HepG2 (cell line): ENCODE results near the gene OR1F1. TPM values are rescaled to one million over a fixed set of nuclear protein-coding genes. Genes with fewer than 3 reads are reported as not detected.
A peak's percentile ranks its signal among the peaks of the same experiment; 100 is the strongest.

ENCODE experiments used
- ATAC-seq: fragments of 200-7000 bp; cut with Tn5 transposase; 3 replicates; pipeline ENCODE4 v1.9.1; 2020; ENCODE audit warnings: mild to moderate bottlenecking, moderate library complexity
- BruUV-seq: library from RNA; stranded (reverse); fragments of 400-500 nt; replicated peaks from 2 replicates; lab custom pipeline; 2021; lab: Mats Ljungman, UMichigan
- CTCF ChIA-PET: fragments of 300-600 bp; formaldehyde crosslinking; extraction: SDS; loops from one replicate; lab custom pipeline; 2021; ENCODE audit warnings: low total read pairs, inconsistent platforms, low intra/inter-chr PET ratio; lab: Yijun Ruan, JAX
- POLR2A ChIA-PET: fragments of 350-600 bp; sonication (Branson Sonifier 250); formaldehyde crosslinking; loops from one replicate; lab custom pipeline; 2020; ENCODE audit warnings: antibody characterized with exemption, inconsistent platforms; lab: Yijun Ruan, JAX
- DNase-seq: peaks from one replicate; pipeline ENCODE4 v3.0.0-alpha.2; 2015; ENCODE audit warnings: low spot score
- FAIRE-seq: peaks from 3 replicates; lab custom pipeline; 2011; peaks lifted over from hg19 to GRCh38; lab: Jason Lieb, UNC
- H2AFZ ChIP-seq: one replicate; pipeline ENCODE4 v1.6.1; 2011; ENCODE audit warnings: low read length, inconsistent platforms
- H3K27ac ChIP-seq: fragments of 300-600 bp; 3 replicates; pipeline ENCODE4 v1.8.0; 2011; ENCODE audit warnings: mixed run types, mild to moderate bottlenecking, mixed read lengths, low read length, inconsistent platforms; ENCODE audit not compliant: insufficient read depth; ENCODE audit errors: extremely low read length
- H3K27me3 ChIP-seq, 2 experiments: fragments of 200-600 bp in 1 of 2; 2 replicates in 1 of 2; 3 replicates in 1 of 2; pipeline versions ENCODE4 v1.6.0 to v1.8.0; 2011; ENCODE audit warnings: low read length in 2 of 2, mild to moderate bottlenecking in 2 of 2, moderate library complexity in 2 of 2, inconsistent platforms in 1 of 2; ENCODE audit not compliant: insufficient read depth in 2 of 2, control insufficient read depth in 1 of 2
- H3K36me3 ChIP-seq, 2 experiments: fragments of 200-600 bp in 1 of 2; replicated peaks in 1 of 2; 2 replicates in 1 of 2; 3 replicates in 1 of 2; pipeline versions ENCODE4 v1.5.1 to v1.8.0; 2011; ENCODE audit warnings: low read length in 2 of 2, inconsistent platforms in 1 of 2; ENCODE audit not compliant: insufficient read depth in 2 of 2, control insufficient read depth in 1 of 2
- H3K4me1 ChIP-seq: 2 replicates; pipeline ENCODE4 v1.5.1; 2012; ENCODE audit warnings: low read length, inconsistent platforms; ENCODE audit not compliant: insufficient read depth
- H3K4me2 ChIP-seq: 2 replicates; pipeline ENCODE4 v1.6.0; 2011; ENCODE audit warnings: low read depth, low read length, inconsistent platforms
- H3K4me3 ChIP-seq, 3 experiments: fragments of 200-600 bp in 1 of 3; sonication (generic), shearing (Covaris generic) in 1 of 3; replicated peaks in 1 of 3; 2 replicates each; pipeline ENCODE4 v1.5.1; 2011 to 2016; ENCODE audit warnings: low read length in 3 of 3, inconsistent platforms in 2 of 3, low read depth in 2 of 3, mild to moderate bottlenecking in 2 of 3, control low read depth in 1 of 3, mixed read lengths in 1 of 3; ENCODE audit not compliant: insufficient read depth in 1 of 3
- H3K79me2 ChIP-seq: one replicate; pipeline ENCODE4 v1.6.1; 2011; ENCODE audit warnings: low read length, inconsistent platforms; ENCODE audit not compliant: insufficient read depth
- H3K9ac ChIP-seq: 2 replicates; pipeline ENCODE4 v1.6.0; 2011; ENCODE audit warnings: mild to moderate bottlenecking, low read depth, low read length, inconsistent platforms; ENCODE audit not compliant: insufficient read depth
- H3K9me3 ChIP-seq: 2 replicates; pipeline ENCODE4 v1.5.1; 2012; ENCODE audit warnings: mild to moderate bottlenecking, low read length
- H4K20me1 ChIP-seq: 2 replicates; pipeline ENCODE4 v1.6.0; 2011; ENCODE audit warnings: inconsistent platforms, mild to moderate bottlenecking, low read length, moderate library complexity; ENCODE audit not compliant: insufficient read depth
- ARNTL ChIP-seq: sonication (generic); formaldehyde crosslinking; IDR thresholded peaks from 2 replicates; pipeline ENCODE4 v1.4.0; 2020; ENCODE audit warnings: mild to moderate bottlenecking, missing genetic modification reagents
- BRD4 ChIP-seq: sonication (generic); formaldehyde crosslinking; IDR thresholded peaks from 2 replicates; pipeline ENCODE4 v1.4.0; 2020; ENCODE audit warnings: missing genetic modification reagents
- CAMTA2 ChIP-seq: sonication (generic); formaldehyde crosslinking; IDR thresholded peaks from 2 replicates; pipeline ENCODE4 v1.4.0; 2020; ENCODE audit warnings: mild to moderate bottlenecking, missing genetic modification reagents, borderline replicate concordance
- FOXJ3 ChIP-seq: sonication (generic); formaldehyde crosslinking; IDR thresholded peaks from 2 replicates; pipeline ENCODE4 v1.4.0; 2020; ENCODE audit warnings: missing genetic modification reagents, mild to moderate bottlenecking, borderline replicate concordance
- GLI4 ChIP-seq: sonication (generic); formaldehyde crosslinking; IDR thresholded peaks from 2 replicates; pipeline ENCODE4 v1.5.1; 2020; ENCODE audit warnings: missing genetic modification reagents, mild to moderate bottlenecking, moderate library complexity, borderline replicate concordance
- KLF15 ChIP-seq: sonication (generic); formaldehyde crosslinking; IDR thresholded peaks from 2 replicates; pipeline ENCODE4 v1.8.1; 2023; ENCODE audit warnings: borderline replicate concordance, mild to moderate bottlenecking, inconsistent platforms, missing genetic modification reagents, mixed read lengths
- MEIS1 ChIP-seq: sonication (generic); formaldehyde crosslinking; IDR thresholded peaks from 2 replicates; pipeline ENCODE4 v1.9.0; 2021; ENCODE audit warnings: mild to moderate bottlenecking, missing genetic modification reagents, moderate library complexity, borderline replicate concordance
- MXD3 ChIP-seq: IDR thresholded peaks from 2 replicates; pipeline ENCODE4 v1.6.1; 2016; ENCODE audit warnings: mild to moderate bottlenecking, missing biosample characterization, missing genetic modification reagents
- MYC ChIP-seq: sonication (generic); formaldehyde crosslinking; IDR thresholded peaks from 2 replicates; pipeline ENCODE4 v1.9.0; 2021; ENCODE audit warnings: missing genetic modification reagents, borderline replicate concordance
- NRL ChIP-seq: sonication (generic); formaldehyde crosslinking; IDR thresholded peaks from 2 replicates; pipeline ENCODE4 v1.5.0; 2020; ENCODE audit warnings: missing genetic modification reagents, mild to moderate bottlenecking, moderate library complexity, borderline replicate concordance
- REPIN1 ChIP-seq: sonication (generic); formaldehyde crosslinking; IDR thresholded peaks from 2 replicates; pipeline ENCODE4 v1.8.0; 2022; ENCODE audit warnings: missing genetic modification reagents, low read depth, mild to moderate bottlenecking, borderline replicate concordance
- SMARCC2 ChIP-seq: fragments of 450-650 bp; IDR thresholded peaks from 2 replicates; pipeline ENCODE4 v1.6.1; 2017; ENCODE audit warnings: antibody characterized with exemption, mild to moderate bottlenecking
- SP140L ChIP-seq: sonication (generic); formaldehyde crosslinking; IDR thresholded peaks from 2 replicates; pipeline ENCODE4 v1.4.0; 2020; ENCODE audit warnings: missing genetic modification reagents, borderline replicate concordance
- SP5 ChIP-seq: IDR thresholded peaks from 2 replicates; pipeline ENCODE4 v1.6.1; 2016; ENCODE audit warnings: low read depth, borderline replicate concordance
- STAG1 ChIP-seq: sonication (generic); formaldehyde crosslinking; IDR thresholded peaks from 2 replicates; pipeline ENCODE4 v1.4.0; 2020; ENCODE audit warnings: missing genetic modification reagents
- TOE1 ChIP-seq: sonication (generic); formaldehyde crosslinking; IDR thresholded peaks from 2 replicates; pipeline ENCODE4 v1.4.0; 2020; ENCODE audit warnings: mild to moderate bottlenecking, missing genetic modification reagents
- ZFP1 ChIP-seq: IDR thresholded peaks from 2 replicates; pipeline ENCODE4 v1.6.1; 2016
- ZNF18 ChIP-seq: sonication (generic); formaldehyde crosslinking; IDR thresholded peaks from 2 replicates; pipeline ENCODE4 v1.8.0; 2022; ENCODE audit warnings: mild to moderate bottlenecking, missing genetic modification reagents; ENCODE audit not compliant: insufficient replicate concordance
- ZNF567 ChIP-seq: sonication (generic); formaldehyde crosslinking; IDR thresholded peaks from 2 replicates; pipeline ENCODE4 v1.8.1; 2023; ENCODE audit warnings: mild to moderate bottlenecking, missing genetic modification reagents, borderline replicate concordance
- WGBS: methylation state at CpG from one replicate; pipeline ENCODE4 v1.1.6; 2017; ENCODE audit warnings: low lambda C conversion rate; 5-methylcytosine and 5-hydroxymethylcytosine counted together
- in situ Hi-C: cut with HindIII; loops from 2 replicates; pipeline ENCODE4 v1.10.0; 2017; ENCODE audit warnings: low pct_unique_long_range_greater_than_20kb; ENCODE audit not compliant: extremely low pct_ligation_motif_present
- intact Hi-C: fragments of 100-400 bp; cut with micrococcal nuclease; formaldehyde crosslinking; loops from one replicate; pipeline ENCODE4 v1.10.0; 2022; ENCODE audit not compliant: unreplicated experiment
- polyA plus RNA-seq, 8 experiments: library from polyadenylated mRNA; depleted of rRNA in 3 of 8; stranded (reverse) in 7 of 8; unstranded in 1 of 8; fragments of >200 nt; fragmentation: Illumina TruSeq in 4 of 8; extraction: Trizol in 4 of 8; gene quantifications; 2 replicates each; pipeline versions ENCODE4 v1.2.1 to v1.2.3, GENCODE V29; 2011 to 2016; ENCODE audit warnings: low read depth in 4 of 8, missing spikeins in 1 of 8, mixed read lengths in 1 of 8; ENCODE audit not compliant: insufficient read depth in 1 of 8
- total RNA-seq, 5 experiments: library from RNA; depleted of rRNA; stranded (reverse); fragments of >200 nt; fragmentation: Illumina TruSeq; extraction: Trizol; gene quantifications; 2 replicates each; pipeline ENCODE4 v1.2.3, GENCODE V29; 2016; ENCODE audit warnings: low read depth in 1 of 5
- TF ChIP-seq, protein P1 (sequence below): IDR thresholded peaks from 2 replicates; pipeline ENCODE4 v1.6.1; 2018; ENCODE audit warnings: missing genetic modification reagents

Gene OR1F1
- total and polyA plus RNA-seq, 2 of the 13 experiments (the other 11 are each of a cell fraction or from before 2014, with no cell fraction given) = 0.90 TPM; not detected in 1

- peak; percentile 14 for TF ChIP-seq ZNF18 (CRISPR knock-in tag)
Measured at GRCh38 chr16:3152027-3152276, 36.1 kb upstream of the OR1F1 start (continued).

DNA sequence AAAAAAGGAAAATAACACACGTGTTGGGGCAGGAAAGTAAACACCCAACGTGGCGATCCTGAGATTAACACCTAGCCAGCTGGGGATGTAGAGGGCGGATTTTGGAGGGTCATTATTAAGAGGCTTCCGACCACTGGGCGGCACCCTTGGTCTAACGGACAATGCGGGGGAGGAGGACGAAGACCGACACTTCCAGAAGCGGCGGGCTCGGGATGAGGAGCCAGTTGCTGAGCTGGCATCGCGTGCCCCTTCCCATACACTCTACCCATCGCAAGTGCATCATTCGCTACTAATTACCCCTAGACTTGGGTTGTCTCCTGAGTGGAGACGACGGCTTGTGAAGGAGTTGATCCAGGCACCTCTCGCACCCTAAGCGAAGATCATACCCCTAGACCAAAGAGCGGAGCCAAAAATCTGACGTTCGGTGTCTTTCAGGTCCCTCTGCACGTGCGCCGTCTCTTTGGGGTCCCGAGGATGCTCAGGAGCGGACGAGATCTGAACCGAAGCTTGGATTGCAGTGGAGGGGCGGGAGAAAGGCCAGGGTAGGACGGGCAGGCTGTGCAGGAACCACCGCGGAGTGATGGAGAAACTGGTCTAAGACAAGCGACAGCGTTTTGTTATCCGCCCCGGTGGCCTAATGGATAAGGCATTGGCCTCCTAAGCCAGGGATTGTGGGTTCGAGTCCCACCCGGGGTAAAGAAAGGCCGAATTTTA lies 35.6 kb upstream of the OR1F1 start:
- peak overlapping the region; percentile 21 for H3K27ac ChIP-seq
- ATAC-seq (peak; percentile 13), DNase-seq (peak; percentile 92), FAIRE-seq (peak; percentile 8)
- WGBS = 5% methylated on average over 28 of the region's 42 CpGs
- no peaks in the 10 kb centered on the region for H3K9me3 ChIP-seq
- peak overlapping the region; percentile 88 for H2AFZ ChIP-seq
- BruUV-seq = no TSS peak
- H3K27me3 ChIP-seq = peaks cover 0 to 17% of the 10 kb centered on the region in 2 experiments; a peak in 3 of 5 replicates
- H3K36me3 ChIP-seq = no peaks in the 10 kb centered on the region
- peak overlapping the region; percentile 32; the same call in 1 of the 2 replicates for H3K9ac ChIP-seq
- in situ Hi-C loops (no loop called here), intact Hi-C loops (loop anchor here (2.0 to 5.0 kb wide), 2 partner anchors 18 to 35 kb away; partner anchors contain the start of gene OR1F1)
- ChIA-PET POLR2A (interaction anchor here (1.1 to 1.4 kb wide), 3 partner anchors 18 to 35 kb away, joined by 3 to 6 read pairs (median 3); partner anchors contain the start of genes OR1F1 and ZNF213), CTCF (interaction anchor here (1.1 to 2.8 kb wide), 3 partner anchors 11 to 22 kb away, joined by 3 to 18 read pairs (median 3); no protein-coding TSS in a partner anchor)
- H3K79me2 ChIP-seq = no peaks in the 10 kb centered on the region
- H3K4me3 ChIP-seq = peak overlapping the region; percentile 52 to 78 (median 70)
- peak overlapping the region; percentile 97 for H3K4me2 ChIP-seq
- H3K4me1 ChIP-seq = peaks cover 33% of the 10 kb centered on the region
- no peaks in the 10 kb centered on the region for H4K20me1 ChIP-seq
- TF ChIP-seq MYC (CRISPR knock-in tag) (peak; percentile 48; the same call in 1 of the 2 replicates), MEIS1 (CRISPR knock-in tag) (0 out of 2 replicates have a peak, but pooled peaks have one; percentile 53), ZFP1 (peak; percentile 59; the same call in 1 of the 2 replicates), STAG1 (peak; percentile 69), SP5 (CRISPR knock-in tag) (0 out of 2 replicates have a peak, but pooled peaks have one; percentile 23), KLF15 (no peak), MXD3 (CRISPR knock-in tag) (0 out of 2 replicates have a peak, but pooled peaks have one; percentile 56), ZNF567 (CRISPR knock-in tag) (peak; percentile 70; the same call in 1 of the 2 replicates), BRD4 (CRISPR knock-in tag) (no peak), SMARCC2 (no peak), ARNTL (CRISPR knock-in tag) (peak; percentile 42; the same call in 1 of the 2 replicates), GLI4 (CRISPR knock-in tag) (no peak), NRL (peak; percentile 63; the same call in 1 of the 2 replicates), CAMTA2 (CRISPR knock-in tag) (no peak), FOXJ3 (CRISPR knock-in tag) (no peak), SP140L (CRISPR knock-in tag) (no peak), REPIN1 (CRISPR knock-in tag) (peak; percentile 21; the same call in 1 of the 2 replicates), TOE1 (CRISPR knock-in tag) (no peak)
- TF ChIP-seq, protein P1, sequence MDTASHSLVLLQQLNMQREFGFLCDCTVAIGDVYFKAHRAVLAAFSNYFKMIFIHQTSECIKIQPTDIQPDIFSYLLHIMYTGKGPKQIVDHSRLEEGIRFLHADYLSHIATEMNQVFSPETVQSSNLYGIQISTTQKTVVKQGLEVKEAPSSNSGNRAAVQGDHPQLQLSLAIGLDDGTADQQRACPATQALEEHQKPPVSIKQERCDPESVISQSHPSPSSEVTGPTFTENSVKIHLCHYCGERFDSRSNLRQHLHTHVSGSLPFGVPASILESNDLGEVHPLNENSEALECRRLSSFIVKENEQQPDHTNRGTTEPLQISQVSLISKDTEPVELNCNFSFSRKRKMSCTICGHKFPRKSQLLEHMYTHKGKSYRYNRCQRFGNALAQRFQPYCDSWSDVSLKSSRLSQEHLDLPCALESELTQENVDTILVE (CRISPR knock-in tag) = peak; percentile 20; the same call in 1 of the 2 replicates
